Osteoblast (primary cell): Measurements from ENCODE around the gene TMOD4. TPM values are rescaled to one million over a fixed set of nuclear protein-coding genes. Genes with fewer than 3 reads are reported as not detected.
A peak's percentile ranks its signal among the peaks of the same experiment; 100 is the strongest.

Experiments
- DNase-seq: peaks from one replicate; pipeline ENCODE4 v3.0.0; 2011; ENCODE audit warnings: low spot score, mixed read lengths; ENCODE audit not compliant: insufficient read length; ENCODE audit errors: missing footprints
- H2AFZ ChIP-seq: 2 replicates; pipeline ENCODE4 v1.6.0; 2011; ENCODE audit warnings: mild to moderate bottlenecking, low read length
- H3K27ac ChIP-seq: 2 replicates; pipeline ENCODE4 v1.5.1; 2011; ENCODE audit warnings: mild to moderate bottlenecking, low read depth, low read length, moderate library complexity
- H3K27me3 ChIP-seq: 2 replicates; pipeline ENCODE4 v1.6.0; 2012; ENCODE audit warnings: mild to moderate bottlenecking, control low read depth, inconsistent platforms, low read length, moderate library complexity; ENCODE audit not compliant: insufficient read depth
- H3K36me3 ChIP-seq: 2 replicates; pipeline ENCODE4 v1.5.1; 2011; ENCODE audit warnings: mild to moderate bottlenecking, low read length, control low read depth, moderate library complexity; ENCODE audit not compliant: insufficient read depth
- H3K4me1 ChIP-seq: 2 replicates; pipeline ENCODE4 v1.5.1; 2011; ENCODE audit warnings: mild to moderate bottlenecking, low read length, control low read depth, moderate library complexity; ENCODE audit not compliant: insufficient read depth
- H3K4me2 ChIP-seq: 2 replicates; pipeline ENCODE4 v1.6.0; 2011; ENCODE audit warnings: mild to moderate bottlenecking, low read length; ENCODE audit not compliant: insufficient read depth
- H3K4me3 ChIP-seq: fragments of 200-600 bp; sonication (generic); 3 replicates; pipeline ENCODE4 v1.5.1; 2012; ENCODE audit warnings: mild to moderate bottlenecking, low read length, inconsistent platforms; ENCODE audit not compliant: insufficient read depth
- H3K79me2 ChIP-seq: 2 replicates; pipeline ENCODE4 v1.6.0; 2012; ENCODE audit warnings: mild to moderate bottlenecking, low read length, control low read depth, inconsistent platforms; ENCODE audit not compliant: insufficient read depth
- H3K9me3 ChIP-seq: 2 replicates; pipeline ENCODE4 v1.5.1; 2011; ENCODE audit warnings: low read depth, low read length, control low read depth
- H4K20me1 ChIP-seq: 2 replicates; pipeline ENCODE4 v1.6.0; 2012; ENCODE audit warnings: mild to moderate bottlenecking, low read length, control low read depth; ENCODE audit not compliant: insufficient read depth
- total RNA-seq: library from RNA; depleted of rRNA; stranded (reverse); fragments of >200 nt; gene quantifications from 2 replicates; pipeline ENCODE4 v1.2.3, GENCODE V29; 2012
- TF ChIP-seq, protein P1 (sequence below): IDR thresholded peaks from 2 replicates; pipeline ENCODE4 v1.5.1; 2011; ENCODE audit warnings: mild to moderate bottlenecking, low read depth, low read length, moderate library complexity; ENCODE audit errors: extremely low read depth

Gene TMOD4
- total RNA-seq, 1 donor: 0.36 TPM

- Histone ChIP-seq H3K79me2 (no peaks in the 10 kb centered on the region), H3K4me1 (no peaks in the 10 kb centered on the region), H3K4me2 (no peak overlapping the region), H3K4me3 (no peak overlapping the region), H3K9me3 (no peaks in the 10 kb centered on the region), H2AFZ (no peak overlapping the region), H4K20me1 (no peaks in the 10 kb centered on the region), H3K27ac (no peak overlapping the region), H3K27me3 (no peaks in the 10 kb centered on the region), H3K36me3 (no peaks in the 10 kb centered on the region)
- peak; percentile 70 for DNase-seq
- TF ChIP-seq, protein P1, sequence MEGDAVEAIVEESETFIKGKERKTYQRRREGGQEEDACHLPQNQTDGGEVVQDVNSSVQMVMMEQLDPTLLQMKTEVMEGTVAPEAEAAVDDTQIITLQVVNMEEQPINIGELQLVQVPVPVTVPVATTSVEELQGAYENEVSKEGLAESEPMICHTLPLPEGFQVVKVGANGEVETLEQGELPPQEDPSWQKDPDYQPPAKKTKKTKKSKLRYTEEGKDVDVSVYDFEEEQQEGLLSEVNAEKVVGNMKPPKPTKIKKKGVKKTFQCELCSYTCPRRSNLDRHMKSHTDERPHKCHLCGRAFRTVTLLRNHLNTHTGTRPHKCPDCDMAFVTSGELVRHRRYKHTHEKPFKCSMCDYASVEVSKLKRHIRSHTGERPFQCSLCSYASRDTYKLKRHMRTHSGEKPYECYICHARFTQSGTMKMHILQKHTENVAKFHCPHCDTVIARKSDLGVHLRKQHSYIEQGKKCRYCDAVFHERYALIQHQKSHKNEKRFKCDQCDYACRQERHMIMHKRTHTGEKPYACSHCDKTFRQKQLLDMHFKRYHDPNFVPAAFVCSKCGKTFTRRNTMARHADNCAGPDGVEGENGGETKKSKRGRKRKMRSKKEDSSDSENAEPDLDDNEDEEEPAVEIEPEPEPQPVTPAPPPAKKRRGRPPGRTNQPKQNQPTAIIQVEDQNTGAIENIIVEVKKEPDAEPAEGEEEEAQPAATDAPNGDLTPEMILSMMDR: no peak
Measured at GRCh38 chr1:151137789-151138188, 38.0 kb downstream of the TMOD4 start.

- peaks cover 4% of the 10 kb centered on the region for H3K4me1 ChIP-seq
- DNase-seq: peak; percentile 80
- no peak overlapping the region for H3K27ac ChIP-seq
- no peaks in the 10 kb centered on the region for H3K79me2 ChIP-seq
- TF ChIP-seq, protein P1: no peak
- H3K4me2 ChIP-seq: no peak overlapping the region
- no peaks in the 10 kb centered on the region for H4K20me1 ChIP-seq
- H3K4me3 ChIP-seq: no peak overlapping the region
- no peaks in the 10 kb centered on the region for H3K36me3 ChIP-seq
- no peak overlapping the region for H2AFZ ChIP-seq
- H3K27me3 ChIP-seq: no peaks in the 10 kb centered on the region
- no peaks in the 10 kb centered on the region for H3K9me3 ChIP-seq
Measured at GRCh38 chr1:151135433-151136385, 40.1 kb downstream of the TMOD4 start.

GRCh38 chr1:151134991-151135390 lies 40.8 kb downstream of the TMOD4 start:
- H3K9me3 ChIP-seq: no peaks in the 10 kb centered on the region
- H3K27me3 ChIP-seq: no peaks in the 10 kb centered on the region
- H2AFZ ChIP-seq: no peak overlapping the region
- no peaks in the 10 kb centered on the region for H3K36me3 ChIP-seq
- no peak overlapping the region for H3K4me2 ChIP-seq
- H4K20me1 ChIP-seq: no peaks in the 10 kb centered on the region
- peak; percentile 86 for DNase-seq
- no peaks in the 10 kb centered on the region for H3K79me2 ChIP-seq
- TF ChIP-seq, protein P1: no peak
- peaks cover 4% of the 10 kb centered on the region for H3K4me1 ChIP-seq
- H3K27ac ChIP-seq: no peak overlapping the region
- no peak overlapping the region for H3K4me3 ChIP-seq

DNA sequence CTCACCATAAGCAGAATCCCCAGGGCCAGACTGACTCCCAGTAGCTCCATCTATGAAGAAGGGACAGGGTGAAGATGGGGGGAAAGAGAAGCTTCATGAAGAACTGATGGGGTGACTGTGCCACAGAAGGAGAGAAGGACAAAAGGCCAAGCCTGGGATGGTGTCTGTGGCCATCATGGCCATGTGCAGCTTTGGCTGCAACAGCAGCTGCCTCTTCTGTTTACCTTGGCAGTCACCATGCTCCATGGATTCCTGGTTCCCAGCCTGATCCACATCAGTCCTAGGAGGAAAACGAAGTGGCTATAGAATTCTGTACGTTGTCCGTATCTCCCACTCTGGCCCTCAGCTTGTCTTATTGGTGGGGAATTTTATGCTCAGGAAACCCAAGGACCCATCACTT lies 41.4 kb downstream of the TMOD4 start:
- Histone ChIP-seq H3K9me3 (no peaks in the 10 kb centered on the region), H3K79me2 (no peaks in the 10 kb centered on the region), H3K27ac (no peak overlapping the region), H3K4me2 (no peak overlapping the region), H3K27me3 (no peaks in the 10 kb centered on the region), H3K36me3 (no peaks in the 10 kb centered on the region), H3K4me1 (peaks cover 8% of the 10 kb centered on the region), H2AFZ (no peak overlapping the region), H4K20me1 (no peaks in the 10 kb centered on the region), H3K4me3 (no peak overlapping the region)
- peak; percentile 51 for DNase-seq
- TF ChIP-seq, protein P1: no peak
